ENCODE measurements around the gene CDCA4.

DNA sequence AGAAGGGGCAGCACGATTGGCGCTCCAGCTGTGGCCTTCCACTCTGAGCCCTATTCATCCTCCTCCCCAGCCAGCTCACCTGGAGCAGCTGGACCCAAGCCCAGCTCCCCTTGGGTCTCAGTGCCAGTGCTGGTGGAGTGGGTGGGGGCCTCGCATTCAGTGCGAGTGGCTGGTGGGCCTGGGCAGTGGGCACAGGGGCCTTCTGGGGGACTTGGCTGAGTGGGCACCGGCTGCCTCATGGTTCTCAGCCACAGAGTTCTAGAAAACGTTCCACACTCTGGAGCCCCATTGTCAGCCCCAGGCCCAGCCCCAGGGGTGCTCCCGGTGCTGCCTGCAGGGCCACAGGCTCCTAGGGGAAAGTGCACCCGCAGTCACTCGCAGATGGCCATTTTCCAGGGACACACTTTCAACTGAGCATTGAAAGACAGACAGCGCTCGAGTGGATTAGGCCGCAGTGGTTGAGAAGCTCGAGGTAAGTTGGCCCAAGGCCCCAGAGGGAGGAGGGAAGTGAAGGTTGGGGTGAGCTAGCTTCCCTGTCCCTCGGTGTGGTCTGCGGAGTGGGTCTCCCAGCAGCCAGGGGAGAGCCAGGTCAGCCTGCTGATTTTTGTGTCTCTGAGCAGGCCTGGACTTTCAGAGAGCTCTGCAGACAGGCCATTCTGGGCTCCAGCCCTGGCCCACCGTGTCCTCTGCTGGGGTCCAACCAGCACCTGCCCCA, 31.5 kb downstream of the CDCA4 start:
- TF ChIP-seq, protein P1, sequence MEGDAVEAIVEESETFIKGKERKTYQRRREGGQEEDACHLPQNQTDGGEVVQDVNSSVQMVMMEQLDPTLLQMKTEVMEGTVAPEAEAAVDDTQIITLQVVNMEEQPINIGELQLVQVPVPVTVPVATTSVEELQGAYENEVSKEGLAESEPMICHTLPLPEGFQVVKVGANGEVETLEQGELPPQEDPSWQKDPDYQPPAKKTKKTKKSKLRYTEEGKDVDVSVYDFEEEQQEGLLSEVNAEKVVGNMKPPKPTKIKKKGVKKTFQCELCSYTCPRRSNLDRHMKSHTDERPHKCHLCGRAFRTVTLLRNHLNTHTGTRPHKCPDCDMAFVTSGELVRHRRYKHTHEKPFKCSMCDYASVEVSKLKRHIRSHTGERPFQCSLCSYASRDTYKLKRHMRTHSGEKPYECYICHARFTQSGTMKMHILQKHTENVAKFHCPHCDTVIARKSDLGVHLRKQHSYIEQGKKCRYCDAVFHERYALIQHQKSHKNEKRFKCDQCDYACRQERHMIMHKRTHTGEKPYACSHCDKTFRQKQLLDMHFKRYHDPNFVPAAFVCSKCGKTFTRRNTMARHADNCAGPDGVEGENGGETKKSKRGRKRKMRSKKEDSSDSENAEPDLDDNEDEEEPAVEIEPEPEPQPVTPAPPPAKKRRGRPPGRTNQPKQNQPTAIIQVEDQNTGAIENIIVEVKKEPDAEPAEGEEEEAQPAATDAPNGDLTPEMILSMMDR (IDR thresholded peaks at IDR 0.05; ENCODE audit: low read depth, low read length), result no peak
- no peak for TF ChIP-seq EZH2phosphoT487 (IDR thresholded peaks at IDR 0.05; ENCODE audit: low read depth)

Measured in OCI-LY3 (cell line).